MM.1S (cell line): ENCODE data around the gene PAPSS2.

Experiments used
- DNase-seq: peaks from one replicate; pipeline ENCODE4 v3.0.0-alpha.2; 2015
- H2AFZ ChIP-seq: fragments of 300-600 bp; sonication (generic); 2 replicates; pipeline ENCODE4 v1.6.0; 2016; ENCODE audit warnings: antibody characterized with exemption, low read length
- H3F3A ChIP-seq: fragments of 300-600 bp; sonication (generic); 2 replicates; pipeline ENCODE4 v1.6.1; 2016; ENCODE audit warnings: mild to moderate bottlenecking, antibody characterized with exemption, low read length, moderate library complexity, mixed read lengths; ENCODE audit not compliant: insufficient read depth
- H3K27ac ChIP-seq: fragments of 300-600 bp; sonication (generic); 2 replicates; pipeline ENCODE4 v1.5.1; 2016; ENCODE audit warnings: mild to moderate bottlenecking, low read length
- H3K27me3 ChIP-seq: fragments of 300-600 bp; sonication (generic); replicated peaks from 2 replicates; pipeline ENCODE4 v1.6.0; 2016; ENCODE audit warnings: low read length; ENCODE audit not compliant: insufficient read depth
- H3K36me3 ChIP-seq: fragments of 300-600 bp; sonication (generic); replicated peaks from 2 replicates; pipeline ENCODE4 v1.6.1; 2016; ENCODE audit warnings: mild to moderate bottlenecking, low read length, mixed read lengths; ENCODE audit not compliant: insufficient read depth
- H3K4me1 ChIP-seq: fragments of 300-600 bp; sonication (generic); 2 replicates; pipeline ENCODE4 v1.6.1; 2016; ENCODE audit warnings: low read length, mixed read lengths
- H3K4me2 ChIP-seq: fragments of 300-600 bp; sonication (generic); 2 replicates; pipeline ENCODE4 v1.6.0; 2016; ENCODE audit warnings: low read depth, low read length
- H3K4me3 ChIP-seq: fragments of 300-600 bp; sonication (generic); 2 replicates; pipeline ENCODE4 v1.5.1; 2016; ENCODE audit warnings: low read length, mixed read lengths
- H3K79me2 ChIP-seq: fragments of 300-600 bp; sonication (generic); 2 replicates; pipeline ENCODE4 v1.6.1; 2016; ENCODE audit warnings: mixed run types, low read length, mixed read lengths
- H3K9ac ChIP-seq: fragments of 300-600 bp; sonication (generic); 2 replicates; pipeline ENCODE4 v1.6.1; 2016; ENCODE audit warnings: low read length, mixed read lengths
- H3K9me2 ChIP-seq: fragments of 300-600 bp; sonication (generic); replicated peaks from 2 replicates; pipeline ENCODE4 v1.6.1; 2016; ENCODE audit warnings: mild to moderate bottlenecking, low read length, mixed read lengths; ENCODE audit not compliant: insufficient read depth
- H3K9me3 ChIP-seq: fragments of 300-600 bp; sonication (generic); replicated peaks from 2 replicates; pipeline ENCODE4 v1.6.1; 2016; ENCODE audit warnings: mild to moderate bottlenecking, low read length, mixed read lengths; ENCODE audit not compliant: insufficient read depth
- H4K20me1 ChIP-seq: fragments of 300-600 bp; sonication (generic); 2 replicates; pipeline ENCODE4 v1.6.1; 2016; ENCODE audit warnings: mild to moderate bottlenecking, low read length, moderate library complexity, mixed read lengths; ENCODE audit not compliant: insufficient read depth
- CTCF ChIP-seq: fragments of 300-600 bp; sonication (generic); IDR thresholded peaks from 2 replicates; pipeline ENCODE4 v1.5.1; 2016; ENCODE audit warnings: antibody characterized with exemption, low read length, mixed read lengths
- EZH2 ChIP-seq: fragments of 300-600 bp; sonication (generic); optimal IDR thresholded peaks from 2 replicates; pipeline ENCODE3; 2017; ENCODE audit warnings: low read depth, mild to moderate bottlenecking, antibody characterized with exemption, low read length, mixed read lengths
- EZH2phosphoT487 ChIP-seq: fragments of 300-600 bp; sonication (generic); IDR thresholded peaks from 2 replicates; pipeline ENCODE4 v1.6.1; 2018; ENCODE audit warnings: antibody characterized with exemption, low read length

Gene PAPSS2

GRCh38 chr10:87702260-87702972 lies 42.7 kb downstream of the PAPSS2 start:
- H3K9me3 ChIP-seq, result no peaks in the 10 kb centered on the region
- H3K9me2 ChIP-seq, result no peaks in the 10 kb centered on the region
- no peak overlapping the region for H3K4me2 ChIP-seq
- no peaks in the 10 kb centered on the region for H3K79me2 ChIP-seq
- H3K9ac ChIP-seq, result no peak overlapping the region
- no peak overlapping the region for H3K27ac ChIP-seq
- TF ChIP-seq EZH2phosphoT487, result no peak
- TF ChIP-seq EZH2, result no peak
- no peak for TF ChIP-seq CTCF
- H4K20me1 ChIP-seq, result no peaks in the 10 kb centered on the region
- no peak for DNase-seq
- no peak overlapping the region for H3K4me3 ChIP-seq
- no peaks in the 10 kb centered on the region for H3K27me3 ChIP-seq
- no peaks in the 10 kb centered on the region for H3K4me1 ChIP-seq
- no peak overlapping the region for H2AFZ ChIP-seq
- H3K36me3 ChIP-seq, result no peaks in the 10 kb centered on the region
- H3F3A ChIP-seq, result no peaks in the 10 kb centered on the region

GRCh38 chr10:87702973-87703294 lies 43.3 kb downstream of the PAPSS2 start:
- Histone ChIP-seq H2AFZ (no peak overlapping the region), H3K27ac (no peak overlapping the region), H3K79me2 (no peaks in the 10 kb centered on the region), H3K9me3 (no peaks in the 10 kb centered on the region), H3K36me3 (no peaks in the 10 kb centered on the region), H3K9ac (no peak overlapping the region), H3K9me2 (no peaks in the 10 kb centered on the region), H4K20me1 (no peaks in the 10 kb centered on the region), H3K4me2 (no peak overlapping the region), H3K4me3 (no peak overlapping the region), H3K4me1 (no peaks in the 10 kb centered on the region), H3F3A (no peaks in the 10 kb centered on the region), H3K27me3 (no peaks in the 10 kb centered on the region)
- DNase-seq, result no peak
- no peak for TF ChIP-seq EZH2
- TF ChIP-seq CTCF, result no peak
- no peak for TF ChIP-seq EZH2phosphoT487

GRCh38 chr10:87703771-87704170 lies 44.1 kb downstream of the PAPSS2 start:
- H3K79me2 ChIP-seq, result no peaks in the 10 kb centered on the region
- no peaks in the 10 kb centered on the region for H3K9me2 ChIP-seq
- H3K27ac ChIP-seq, result no peak overlapping the region
- H3K36me3 ChIP-seq, result no peaks in the 10 kb centered on the region
- H3K9me3 ChIP-seq, result no peaks in the 10 kb centered on the region
- H3K9ac ChIP-seq, result no peak overlapping the region
- H2AFZ ChIP-seq, result no peak overlapping the region
- H3F3A ChIP-seq, result no peaks in the 10 kb centered on the region
- H3K4me3 ChIP-seq, result no peak overlapping the region
- H3K27me3 ChIP-seq, result no peaks in the 10 kb centered on the region
- H3K4me2 ChIP-seq, result no peak overlapping the region
- no peaks in the 10 kb centered on the region for H3K4me1 ChIP-seq
- TF ChIP-seq EZH2 (no peak), EZH2phosphoT487 (no peak), CTCF (no peak)
- DNase-seq, result no peak
- H4K20me1 ChIP-seq, result no peaks in the 10 kb centered on the region
